HTERT RPE-1 (cell line): Measurements from ENCODE around the gene CALML6.

Experiments
- in situ Hi-C: fragments of 300-500 bp; cut with MboI; formaldehyde crosslinking; loops from 4 replicates; pipeline ENCODE4 v1.14.3; 2020; ENCODE audit warnings: low sequenced_read_pairs

Gene CALML6

DNA sequence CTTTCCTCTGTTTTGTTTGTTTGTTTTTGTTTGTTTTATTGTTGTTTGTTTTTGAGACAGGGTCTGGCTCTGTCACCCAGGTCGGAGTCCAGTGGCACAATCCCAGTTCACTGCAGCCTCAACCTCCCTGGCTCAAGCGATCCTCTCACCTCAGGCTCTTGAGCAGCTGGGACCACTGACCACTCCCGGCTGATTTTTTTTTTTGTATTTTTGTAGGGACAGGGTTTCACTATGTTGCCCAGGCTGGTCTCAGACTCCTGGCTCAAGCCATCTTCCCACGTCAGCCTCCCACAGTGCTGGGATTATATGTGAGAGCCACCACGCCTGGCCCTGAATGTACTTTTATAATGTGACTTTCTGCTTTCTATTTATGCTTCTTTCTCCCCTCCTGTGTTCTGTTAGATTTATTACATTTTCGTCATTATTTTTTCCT, 5.0 kb upstream of the CALML6 start:
- in situ Hi-C loops, result no loop called here

DNA sequence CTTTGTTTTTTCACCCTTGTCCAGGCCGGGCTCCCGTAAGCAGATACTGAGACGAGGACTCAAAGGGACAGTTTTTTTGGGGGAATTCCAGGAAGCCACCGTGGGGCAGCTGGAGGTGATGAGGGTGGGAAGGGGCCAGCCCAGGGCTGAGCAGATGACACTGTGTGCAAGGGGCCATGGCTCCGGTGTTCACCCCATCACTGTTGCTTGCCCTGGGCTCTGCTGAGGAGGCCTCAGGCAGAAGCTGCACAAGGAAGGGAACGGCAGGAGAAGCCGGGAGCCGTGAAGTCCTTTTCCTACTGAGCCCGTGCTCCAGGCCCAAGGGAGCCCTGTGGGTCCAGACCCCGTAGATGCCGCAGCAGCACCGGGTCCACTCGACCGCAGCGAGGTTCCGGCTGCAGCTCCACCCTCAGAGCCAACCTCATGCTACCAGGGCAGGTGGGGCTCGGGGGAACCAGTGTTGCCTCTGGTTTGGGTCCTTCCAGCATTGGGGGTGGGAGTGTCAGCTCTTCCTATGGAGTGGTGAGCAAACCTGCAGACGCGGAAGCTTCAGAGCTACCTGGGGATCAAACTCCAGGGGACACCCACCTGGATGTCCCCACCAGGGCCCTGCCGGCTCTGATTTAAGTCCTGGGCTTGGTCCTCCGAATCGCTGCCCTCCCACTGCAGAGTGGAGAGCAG, 4.3 kb upstream of the CALML6 start:
- in situ Hi-C loops, result no loop called here

DNA sequence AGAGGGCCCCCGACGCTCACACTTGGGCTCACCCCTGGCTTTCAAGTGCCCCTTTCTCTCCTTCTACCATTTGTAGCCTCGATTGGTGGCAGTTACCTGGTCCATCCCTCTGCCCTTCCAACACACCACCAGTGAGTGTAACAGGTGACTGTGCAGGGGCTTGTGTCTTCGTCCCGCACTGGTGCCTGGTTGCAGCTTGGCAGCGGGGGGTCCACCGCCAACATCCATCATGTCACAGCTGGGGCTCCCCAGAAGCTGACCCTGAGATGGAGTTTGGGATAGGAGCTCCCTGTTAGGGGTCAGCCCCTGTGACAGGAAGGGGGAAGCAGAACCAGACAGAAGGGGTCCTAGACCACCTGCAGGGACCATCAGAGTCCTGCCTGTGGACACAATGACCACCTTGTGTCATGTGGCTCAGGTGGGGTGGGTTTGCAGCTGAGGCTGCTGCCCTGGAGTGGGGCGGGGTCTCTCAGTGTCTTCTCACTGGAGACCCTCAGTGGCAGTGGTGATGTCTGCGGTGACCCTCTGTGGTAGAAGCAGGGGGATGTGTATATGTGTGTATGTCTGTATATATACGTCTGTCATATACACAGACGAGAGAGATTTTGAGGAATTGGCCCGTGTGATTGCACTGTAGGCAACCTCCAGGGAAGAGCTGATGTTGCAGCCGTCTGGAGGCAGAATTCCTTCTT, 3.6 kb upstream of the CALML6 start:
- in situ Hi-C loops, result no loop called here

DNA sequence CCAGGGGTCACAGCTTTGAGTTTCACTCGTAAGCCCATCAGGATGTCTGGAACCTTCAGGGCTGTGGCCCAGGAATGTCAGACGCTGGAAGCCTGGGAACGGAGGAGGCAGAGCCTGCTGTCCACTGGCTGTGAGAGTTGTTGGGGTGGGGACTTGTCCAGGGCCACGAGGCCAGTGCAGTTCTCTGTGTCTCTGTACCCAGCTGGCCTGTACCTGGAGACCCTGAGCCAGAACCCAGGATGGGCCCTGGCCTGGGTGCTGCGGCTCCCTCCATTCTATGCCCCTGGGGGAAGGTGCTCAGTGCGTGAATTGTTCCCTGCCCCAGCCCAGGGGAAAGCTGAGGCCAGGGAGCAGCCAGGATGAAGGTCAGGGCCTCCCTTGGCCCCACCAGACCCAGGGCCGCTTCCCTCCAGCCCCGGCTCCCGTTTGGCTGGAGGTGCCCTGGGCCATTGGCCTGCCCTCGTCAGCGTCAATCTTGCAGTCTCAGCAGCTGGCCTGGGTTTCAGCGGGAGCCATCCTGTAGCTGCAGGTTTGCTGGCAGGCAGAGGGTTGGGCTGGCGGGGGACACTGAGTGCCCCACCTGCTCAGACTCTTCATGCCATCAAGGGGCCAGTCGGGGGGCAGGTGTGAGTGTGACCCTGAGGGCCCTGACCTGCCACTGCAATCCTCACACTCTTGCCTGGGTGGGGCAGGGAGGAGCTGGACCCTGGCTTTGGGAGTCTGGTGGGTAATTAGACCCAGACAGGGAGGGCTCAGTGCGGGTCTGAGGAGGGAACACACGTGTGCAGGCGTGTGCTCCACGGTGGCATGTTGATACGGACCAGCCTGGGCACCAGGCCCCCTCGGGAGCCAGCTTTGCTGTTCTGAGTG, 724 bp upstream of the CALML6 start:
- in situ Hi-C loops, result no loop called here

DNA sequence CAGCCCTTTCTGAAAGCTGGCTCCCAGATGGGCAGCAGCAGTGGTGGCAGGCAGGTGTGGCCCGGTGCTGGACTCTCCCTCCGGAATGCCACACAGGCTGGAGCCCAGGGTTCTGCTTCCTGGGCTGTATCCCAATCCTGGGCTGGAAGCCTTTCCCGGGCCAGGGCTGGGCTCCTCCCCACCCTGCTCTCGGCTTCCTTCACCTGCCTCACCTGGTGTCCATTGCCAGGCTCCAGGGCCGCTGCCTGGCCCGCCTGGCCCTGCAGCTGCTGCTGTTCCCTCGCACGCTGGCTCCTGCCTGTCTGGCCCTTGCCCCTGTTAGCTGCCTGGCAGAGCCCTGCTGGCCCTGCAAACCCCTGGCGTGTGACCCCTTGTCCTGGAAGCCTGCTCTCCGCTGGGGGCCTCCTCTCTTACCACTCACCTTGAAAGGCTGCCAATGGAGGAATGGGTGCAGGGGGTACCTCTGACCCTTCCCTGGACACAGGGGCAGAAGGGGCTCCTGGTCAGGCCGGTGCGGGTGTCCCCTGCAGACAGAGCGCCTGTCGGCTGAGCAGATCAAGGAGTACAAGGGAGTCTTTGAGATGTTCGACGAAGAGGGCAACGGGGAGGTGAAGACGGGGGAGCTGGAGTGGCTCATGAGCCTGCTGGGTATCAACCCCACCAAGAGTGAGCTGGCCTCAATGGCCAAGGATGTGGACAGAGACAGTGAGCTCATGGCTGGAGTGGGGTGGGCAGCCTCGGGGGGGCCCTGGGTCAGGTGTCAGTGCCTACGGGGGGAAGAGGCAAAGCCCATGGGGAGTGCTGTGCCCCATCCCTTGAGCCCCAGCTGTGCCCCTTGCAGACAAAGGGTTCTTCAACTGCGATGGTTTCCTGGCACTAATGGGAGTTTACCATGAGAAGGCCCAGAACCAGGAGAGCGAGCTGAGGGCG, 1.1 kb downstream of the CALML6 start:
- in situ Hi-C loops, result no loop called here

DNA sequence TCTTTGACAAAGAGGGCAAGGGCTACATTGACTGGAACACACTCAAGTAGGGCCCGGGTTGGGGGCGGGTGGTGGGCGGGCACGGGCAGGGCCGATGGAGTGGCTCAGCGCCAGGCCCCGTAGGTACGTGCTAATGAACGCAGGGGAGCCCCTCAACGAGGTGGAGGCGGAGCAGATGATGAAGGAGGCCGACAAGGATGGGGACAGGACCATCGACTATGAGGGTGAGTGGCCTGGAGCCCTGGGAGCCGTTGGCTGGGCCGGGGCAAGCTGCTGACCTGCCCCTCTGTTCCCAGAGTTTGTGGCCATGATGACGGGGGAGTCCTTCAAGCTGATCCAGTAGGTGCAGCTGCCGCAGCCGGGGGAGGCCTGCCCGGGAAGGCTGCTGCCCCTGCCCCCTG, 1.8 kb downstream of the CALML6 start:
- in situ Hi-C loops, result no loop called here

DNA sequence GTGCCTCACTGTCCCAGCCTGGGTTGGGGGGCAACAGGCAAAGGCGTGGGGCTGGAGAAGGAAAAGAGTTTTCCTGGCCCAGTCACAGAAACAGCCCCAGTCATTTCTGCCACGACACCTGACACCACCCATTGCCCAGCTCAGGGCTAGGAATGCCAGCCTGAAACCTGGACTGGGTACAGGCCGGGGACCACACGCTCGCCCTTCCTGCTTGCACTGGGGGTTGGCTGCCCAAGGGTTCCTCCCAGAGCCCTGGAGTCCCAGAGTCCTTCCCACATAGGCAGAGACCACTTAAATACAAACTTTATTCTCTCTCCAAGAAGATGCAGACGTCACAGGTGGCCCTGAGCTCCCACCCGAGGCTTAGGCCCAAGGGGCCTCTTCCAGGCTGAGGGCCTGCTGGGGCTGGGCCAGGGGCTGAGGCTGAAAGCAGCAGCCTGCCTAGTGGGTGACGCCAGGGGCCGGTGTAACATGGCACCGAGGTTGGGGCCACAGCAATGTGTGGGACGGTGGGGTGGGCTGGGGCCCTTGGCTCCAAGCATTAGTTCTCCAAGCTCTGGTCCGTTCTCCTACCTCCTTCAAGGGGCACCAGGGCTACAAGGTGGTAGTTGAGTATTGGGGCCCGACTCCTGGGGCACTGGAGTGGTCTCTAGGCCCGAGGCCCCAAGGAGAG, 2.4 kb downstream of the CALML6 start:
- in situ Hi-C loops, result no loop called here

DNA sequence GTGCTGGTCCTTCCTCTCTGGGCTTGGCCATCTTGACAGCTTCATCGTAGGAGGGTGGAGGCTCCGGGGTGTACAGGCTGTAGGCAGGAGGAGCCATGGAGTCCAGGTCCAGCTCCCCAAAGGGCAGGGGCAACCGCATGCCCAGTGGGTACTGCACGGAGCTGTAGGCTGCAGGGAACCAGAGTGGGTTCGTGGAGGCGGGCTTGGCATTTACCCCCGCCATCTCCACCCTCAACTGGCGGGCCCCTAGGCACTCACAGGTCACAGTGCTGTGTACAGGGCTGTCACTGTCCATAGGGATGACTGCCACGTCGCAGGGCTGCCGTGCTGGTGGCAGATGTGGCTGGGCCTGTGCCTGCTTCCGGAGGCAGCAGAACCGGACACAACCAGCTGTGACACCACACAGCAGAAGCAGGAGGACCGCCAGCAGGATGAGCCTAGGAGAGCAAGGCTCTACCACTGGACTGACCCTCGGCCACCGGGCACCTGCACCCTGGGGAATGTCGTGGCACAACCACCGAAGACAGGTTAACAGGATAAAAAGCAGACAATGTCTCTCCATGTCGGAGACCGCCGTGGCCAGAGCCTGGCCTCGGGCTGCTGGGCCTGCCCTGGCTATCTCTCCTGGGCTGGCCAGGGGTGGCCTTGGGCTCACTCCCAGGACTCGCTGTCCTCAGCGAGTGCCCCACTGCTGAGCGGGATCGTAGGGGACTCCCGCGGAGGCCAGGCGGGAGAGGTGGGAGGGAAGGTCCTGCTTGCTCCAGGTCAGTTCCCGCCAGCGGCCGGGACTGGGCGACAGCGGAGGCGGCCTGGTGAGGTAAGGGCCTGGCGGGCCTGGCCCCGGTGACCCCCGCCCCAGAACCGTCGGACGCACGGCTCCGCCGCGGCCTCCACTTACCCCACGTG, 3.2 kb downstream of the CALML6 start:
- in situ Hi-C loops, result no loop called here

DNA sequence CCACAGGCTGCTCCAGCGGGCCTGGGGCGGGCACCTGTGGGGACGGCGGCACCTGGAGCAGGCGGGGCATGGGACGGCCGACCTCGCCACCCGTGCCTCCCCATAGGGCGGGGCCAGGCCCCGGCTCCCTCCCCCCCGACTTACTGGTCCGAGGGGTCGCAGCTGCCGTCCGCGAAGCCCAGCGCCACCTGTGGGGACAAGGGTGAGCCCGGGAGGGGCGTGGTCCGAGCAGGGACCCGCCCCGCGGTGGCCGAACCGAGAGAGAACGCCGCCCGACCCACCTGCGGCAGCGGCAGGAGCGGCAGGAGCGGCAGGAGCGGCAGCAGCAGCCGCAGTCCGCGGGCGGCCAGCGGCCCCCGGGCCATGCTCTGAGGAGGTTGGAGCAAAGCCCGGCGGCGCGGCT, 3.8 kb downstream of the CALML6 start, which contains the start of gene TMEM52:
Gene TMEM52, minus strand, starts transcription at position 379 of the 403 bp plus-strand sequence. Its CDS starts 14 bp downstream, at position 365.
- in situ Hi-C loops, result no loop called here

DNA sequence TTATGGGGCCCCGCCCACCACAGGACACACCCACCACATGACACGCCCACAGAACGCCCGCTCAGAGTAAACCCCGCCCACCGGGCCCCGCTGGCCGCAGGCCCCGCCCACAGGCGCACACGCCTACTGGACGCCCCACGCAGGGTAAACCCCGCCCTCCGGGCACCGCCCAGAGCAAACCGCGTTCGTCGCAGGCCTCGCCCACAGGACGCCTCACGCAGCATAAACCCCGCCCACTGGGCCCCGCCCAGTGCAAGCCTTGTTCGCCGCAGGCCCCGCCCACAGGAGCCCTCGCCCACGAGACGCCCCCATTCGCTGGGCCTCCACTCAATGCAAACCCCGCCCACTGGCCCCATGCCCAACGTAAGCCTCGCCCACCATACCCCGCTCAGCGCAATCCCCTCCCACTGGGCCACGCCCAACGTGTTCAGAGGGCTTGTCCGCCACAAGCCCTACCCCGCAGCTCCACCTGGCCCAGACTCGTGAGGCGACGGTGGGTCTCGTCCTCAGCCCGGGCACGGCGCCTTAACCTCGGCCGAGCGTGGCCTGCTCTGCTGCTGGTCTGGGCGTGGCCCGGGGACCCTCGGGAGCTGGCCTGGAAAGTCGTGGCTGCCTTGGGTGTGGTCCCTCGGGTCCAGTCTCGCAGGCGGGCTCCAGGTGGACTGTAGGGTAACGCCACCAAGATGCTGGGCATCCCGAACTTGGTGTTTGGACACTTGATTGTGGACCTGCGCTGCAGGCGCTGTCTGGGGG, 4.4 kb downstream of the CALML6 start:
- in situ Hi-C loops, result no loop called here

DNA sequence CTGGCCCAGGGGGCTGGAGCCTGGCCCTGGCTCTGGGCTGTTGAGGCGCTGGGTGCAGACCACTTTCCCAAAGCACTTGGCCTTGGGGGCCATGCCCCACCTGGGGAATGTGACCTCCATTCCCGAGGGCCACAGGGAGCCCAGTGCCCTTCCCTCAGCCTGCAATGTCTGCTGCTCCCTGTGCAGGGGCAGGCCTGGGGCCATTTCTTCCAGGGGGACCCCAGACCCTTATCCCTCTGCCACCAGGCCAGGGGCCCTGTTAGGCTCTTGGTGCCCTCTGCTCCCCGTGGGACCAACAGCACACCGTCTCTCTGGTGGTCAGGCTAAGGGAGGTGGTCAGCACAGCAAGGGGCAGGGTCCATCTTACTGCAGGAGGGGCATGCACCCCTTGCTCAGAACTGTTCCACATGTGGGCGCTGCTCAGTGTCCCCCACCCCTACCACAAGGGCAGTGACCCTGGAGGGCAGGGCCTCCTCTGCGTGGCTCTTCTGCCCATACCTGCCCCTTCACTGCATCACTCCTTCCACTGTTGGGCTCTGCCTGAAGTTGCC, 5.1 kb downstream of the CALML6 start:
- in situ Hi-C loops, result no loop called here

DNA sequence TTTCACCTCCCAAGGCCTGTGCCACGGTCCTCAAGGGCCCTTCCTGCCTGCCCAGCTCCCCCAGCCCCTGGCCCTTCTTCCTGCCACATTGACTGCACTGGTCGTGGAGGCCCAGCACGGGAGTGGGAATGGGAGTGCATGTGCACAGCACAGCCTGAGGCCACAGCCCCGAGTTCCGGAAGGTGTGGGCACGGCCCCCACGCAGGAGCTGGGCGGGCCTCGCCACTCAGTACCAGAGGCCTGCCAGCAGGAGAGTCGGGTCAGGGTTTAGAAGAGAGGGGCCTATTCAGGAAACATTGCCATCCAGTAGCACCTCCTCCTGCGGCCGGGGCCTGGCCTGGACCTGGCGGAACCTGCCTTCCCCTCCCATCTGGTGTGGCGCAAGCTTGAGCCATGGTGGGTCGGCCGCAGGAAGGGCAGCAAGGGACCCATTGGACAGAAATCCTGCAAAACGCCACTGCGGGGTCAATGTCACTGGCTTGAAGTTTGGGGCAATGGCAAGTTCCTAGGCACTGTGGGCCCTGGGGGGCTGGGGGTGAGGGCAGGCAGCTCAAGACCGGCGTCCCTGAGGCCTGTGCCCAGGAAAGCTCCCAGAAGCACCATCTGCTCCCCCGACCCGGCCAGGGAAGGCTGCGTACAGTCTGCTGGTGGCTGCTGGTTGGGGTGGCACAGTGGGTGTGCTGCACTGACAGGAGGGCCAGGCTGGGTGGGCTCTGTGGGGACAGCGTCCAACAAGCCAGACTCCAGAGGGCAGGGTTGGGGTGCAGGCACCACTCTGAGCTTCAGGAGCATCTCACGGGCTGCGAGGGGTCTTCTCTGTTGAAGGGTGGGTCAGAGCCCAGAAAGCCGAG, 5.8 kb downstream of the CALML6 start:
- in situ Hi-C loops, result no loop called here

DNA sequence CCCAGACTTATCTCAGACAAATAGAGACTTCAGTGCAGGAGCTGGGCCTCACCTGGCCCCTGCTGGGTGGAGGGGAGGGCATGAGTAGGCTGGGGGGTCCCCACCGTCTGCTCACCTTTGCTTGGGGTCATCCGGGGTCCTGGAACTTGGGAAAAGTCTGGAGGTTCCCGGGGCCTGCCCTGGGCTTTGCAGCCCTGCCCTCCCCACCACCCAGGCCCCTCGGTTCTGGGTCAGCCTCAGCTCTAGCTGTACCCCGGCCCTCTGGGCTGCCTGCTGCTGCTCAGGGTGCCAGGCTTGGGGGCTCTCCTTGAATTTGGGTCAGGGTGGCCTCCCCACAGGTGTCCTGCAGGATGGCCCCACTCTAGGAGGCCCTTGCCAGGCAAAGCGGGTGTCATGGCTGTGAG, 6.4 kb downstream of the CALML6 start:
- in situ Hi-C loops, result no loop called here

DNA sequence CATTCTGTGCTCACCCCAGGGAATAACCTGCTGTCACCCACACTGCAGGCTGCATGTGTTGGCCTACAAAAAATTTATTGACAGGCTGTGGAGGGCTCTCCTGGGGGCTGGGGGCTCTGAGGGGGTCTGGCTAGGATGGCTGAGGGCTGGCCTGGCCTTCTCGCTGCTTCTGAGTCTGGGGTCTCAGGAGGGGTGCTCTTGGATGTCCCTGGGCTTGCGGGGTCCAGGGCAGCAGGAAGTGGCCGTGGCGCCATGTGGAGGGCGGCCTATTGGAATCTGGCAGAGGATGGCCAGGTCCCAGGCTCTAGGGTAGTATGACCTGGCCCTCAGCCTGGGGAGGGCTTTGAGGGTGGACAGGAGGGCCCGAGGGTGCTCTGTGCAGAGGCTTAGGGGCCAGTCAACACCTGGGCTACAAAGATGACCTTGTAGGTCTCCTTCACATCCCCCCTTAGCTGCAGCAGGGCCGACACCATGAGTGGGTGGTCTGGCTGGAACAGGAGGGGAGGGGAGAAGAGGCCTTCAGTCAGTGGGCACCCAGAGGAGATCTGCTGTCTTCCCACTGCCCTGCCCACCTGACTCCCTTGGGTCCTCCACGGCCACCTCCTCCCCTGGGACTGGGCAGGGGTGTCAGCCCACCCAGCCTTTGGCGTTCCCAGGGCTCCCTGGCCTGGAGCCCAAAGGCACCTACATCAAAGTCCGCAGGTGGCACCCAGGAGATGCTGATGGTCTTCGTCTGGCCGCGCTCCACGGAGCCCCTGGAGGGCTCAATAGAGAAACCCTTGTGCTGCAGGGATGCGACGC, 7.0 kb downstream of the CALML6 start:
- in situ Hi-C loops, result no loop called here

DNA sequence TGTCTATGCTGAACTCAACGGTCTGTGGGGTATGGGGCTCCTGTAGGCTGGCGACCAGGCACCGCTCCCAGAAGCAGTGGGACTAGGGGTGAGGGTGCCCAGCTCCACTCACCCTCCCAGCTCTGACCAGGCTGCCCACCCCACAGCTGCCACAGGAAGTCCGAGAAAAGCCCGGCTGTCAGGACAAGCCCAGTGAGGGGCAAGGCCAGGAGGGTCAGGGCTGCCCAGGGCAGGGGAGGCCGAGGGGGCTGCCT, 7.6 kb downstream of the CALML6 start:
- in situ Hi-C loops, result no loop called here
